ENCODE results near the gene GALNT10. TPM values are rescaled to one million over a fixed set of nuclear protein-coding genes. Genes with fewer than 3 reads are reported as not detected.
A peak's percentile ranks its signal among the peaks of the same experiment; 100 is the strongest.

GALNT10 gene
- polyA plus RNA-seq, 2 donors, result 1.4 to 1.9 TPM

- Histone ChIP-seq H3K9me3 (ENCODE audit: control insufficient read depth in 2 of 2, insufficient read depth in 1 of 2, low read depth in 1 of 2, low read length in 1 of 2) (no peaks in the 10 kb centered on the region), H3K27ac (ENCODE audit: low read depth in 2 of 2, low read length in 1 of 2) (peak overlapping the region; percentile 55 to 77), H3K27me3 (ENCODE audit: control insufficient read depth in 1 of 2, insufficient read depth in 2 of 2, low read length in 2 of 2) (no peaks in the 10 kb centered on the region), H3K36me3 (ENCODE audit: control insufficient read depth in 2 of 2, insufficient read depth in 2 of 2, low read length in 1 of 2) (peaks cover 0 to 3% of the 10 kb centered on the region in 2 donors), H3K4me1 (ENCODE audit: control insufficient read depth in 2 of 2, insufficient read depth in 2 of 2, low read length in 1 of 2) (peaks cover 4 to 10% of the 10 kb centered on the region in 2 donors), H3K4me3 (ENCODE audit: low read depth in 1 of 2, low read length in 2 of 2) (peak overlapping the region; percentile 78 to 79)
- 0 to 1% methylated on average over 52 to 87 of the region's 87 CpGs for WGBS, 2 donors
Measured at GRCh38 chr5:154446195-154447088, 255.9 kb downstream of the GALNT10 start.

- peaks cover 4 to 10% of the 10 kb centered on the region in 2 donors for H3K4me1 ChIP-seq (ENCODE audit: control insufficient read depth in 2 of 2, insufficient read depth in 2 of 2, low read length in 1 of 2)
- H3K36me3 ChIP-seq (ENCODE audit: control insufficient read depth in 2 of 2, insufficient read depth in 2 of 2, low read length in 1 of 2), result peaks cover 5 to 9% of the 10 kb centered on the region in 2 donors
- H3K27me3 ChIP-seq (ENCODE audit: control insufficient read depth in 1 of 2, insufficient read depth in 2 of 2, low read length in 2 of 2), result no peaks in the 10 kb centered on the region
- H3K27ac ChIP-seq (ENCODE audit: low read depth in 2 of 2, low read length in 1 of 2), result peak overlapping the region in 1 of 2 donors; percentile 26
- no peaks in the 10 kb centered on the region for H3K9me3 ChIP-seq (ENCODE audit: control insufficient read depth in 2 of 2, insufficient read depth in 1 of 2, low read depth in 1 of 2, low read length in 1 of 2)
- H3K4me3 ChIP-seq (ENCODE audit: low read depth in 1 of 2, low read length in 2 of 2), result peak overlapping the region; percentile 78 to 79
- 4 to 6% methylated on average over 10 of the region's 10 CpGs for WGBS, 2 donors
Measured at GRCh38 chr5:154447089-154447725, 256.7 kb downstream of the GALNT10 start.

DNA sequence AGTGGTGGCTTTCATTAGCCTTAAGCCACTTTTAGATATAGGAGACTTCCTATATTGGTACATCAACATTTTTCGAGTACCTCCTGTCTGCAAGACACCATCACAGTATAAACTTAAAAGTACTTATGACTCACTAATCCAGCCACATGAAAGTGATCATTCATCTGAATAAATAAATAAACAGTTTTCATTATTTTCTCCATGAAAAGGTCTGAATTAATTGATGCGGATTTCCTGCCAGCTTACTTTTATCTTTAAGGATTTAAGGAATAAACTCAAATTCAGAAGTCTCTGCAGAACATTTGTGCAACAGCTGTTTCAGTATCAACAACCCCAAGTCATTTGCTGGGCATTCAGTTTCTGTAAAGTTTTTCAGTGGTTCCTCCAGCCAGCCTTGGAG lies 259.3 kb downstream of the GALNT10 start:
- H3K4me1 ChIP-seq (ENCODE audit: control insufficient read depth in 2 of 2, insufficient read depth in 2 of 2, low read length in 1 of 2), result peaks cover 3 to 4% of the 10 kb centered on the region in 2 donors
- 66 to 70% methylated on average over 2 of the region's 2 CpGs for WGBS, 2 donors
- H3K36me3 ChIP-seq (ENCODE audit: control insufficient read depth in 2 of 2, insufficient read depth in 2 of 2, low read length in 1 of 2), result peaks cover 10 to 19% of the 10 kb centered on the region in 2 donors
- H3K4me3 ChIP-seq (ENCODE audit: low read depth in 1 of 2, low read length in 2 of 2), result no peak overlapping the region
- no peak overlapping the region for H3K27ac ChIP-seq (ENCODE audit: low read depth in 2 of 2, low read length in 1 of 2)
- no peaks in the 10 kb centered on the region for H3K27me3 ChIP-seq (ENCODE audit: control insufficient read depth in 1 of 2, insufficient read depth in 2 of 2, low read length in 2 of 2)
- no peaks in the 10 kb centered on the region for H3K9me3 ChIP-seq (ENCODE audit: control insufficient read depth in 2 of 2, insufficient read depth in 1 of 2, low read depth in 1 of 2, low read length in 1 of 2)

DNA sequence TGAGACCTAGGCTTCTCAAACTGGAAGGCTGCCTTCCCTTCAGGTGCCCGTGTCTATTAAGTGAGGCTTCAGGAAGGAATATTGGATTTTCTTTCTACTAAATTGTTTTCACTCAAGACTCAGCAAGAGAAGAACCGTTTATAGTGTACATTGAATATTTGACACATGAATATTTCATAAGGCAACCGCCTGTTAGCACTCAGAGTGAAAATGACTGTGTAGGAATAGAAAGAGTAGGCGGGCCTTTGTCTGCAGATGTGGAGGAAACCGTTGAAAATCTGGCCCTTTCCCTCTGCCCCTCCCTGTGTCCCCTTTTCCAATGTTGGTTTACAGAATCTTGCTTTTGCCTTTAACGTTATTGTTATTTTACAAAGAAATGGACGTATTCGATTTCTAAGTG lies 261.4 kb downstream of the GALNT10 start:
- H3K27me3 ChIP-seq (ENCODE audit: control insufficient read depth in 1 of 2, insufficient read depth in 2 of 2, low read length in 2 of 2), result no peaks in the 10 kb centered on the region
- H3K27ac ChIP-seq (ENCODE audit: low read depth in 2 of 2, low read length in 1 of 2), result no peak overlapping the region
- H3K9me3 ChIP-seq (ENCODE audit: control insufficient read depth in 2 of 2, insufficient read depth in 1 of 2, low read depth in 1 of 2, low read length in 1 of 2), result no peaks in the 10 kb centered on the region
- H3K4me1 ChIP-seq (ENCODE audit: control insufficient read depth in 2 of 2, insufficient read depth in 2 of 2, low read length in 1 of 2), result peaks cover 2% of the 10 kb centered on the region in 2 donors
- 87 to 88% methylated on average over 8 of the region's 8 CpGs for WGBS, 2 donors
- peaks cover 19 to 31% of the 10 kb centered on the region in 2 donors for H3K36me3 ChIP-seq (ENCODE audit: control insufficient read depth in 2 of 2, insufficient read depth in 2 of 2, low read length in 1 of 2)
- no peak overlapping the region for H3K4me3 ChIP-seq (ENCODE audit: low read depth in 1 of 2, low read length in 2 of 2)

DNA sequence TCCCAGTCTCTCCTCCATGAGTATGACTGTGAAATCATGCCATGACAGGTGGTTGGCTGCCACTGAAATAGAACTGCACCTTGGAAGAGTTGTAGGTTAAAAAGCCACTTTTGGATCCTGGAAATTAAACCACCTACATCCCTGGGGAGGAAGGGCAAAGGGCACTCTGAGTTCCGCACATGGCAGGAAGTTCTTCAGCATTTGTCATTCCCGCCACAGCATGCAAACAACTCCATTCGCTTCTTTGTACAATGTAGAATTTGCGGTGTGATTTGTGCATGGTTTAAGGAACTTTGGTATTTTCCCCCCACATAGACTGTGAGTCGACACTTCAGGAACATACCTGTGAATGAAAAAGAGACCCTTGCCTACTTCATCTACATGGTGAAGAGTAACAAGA lies 265.1 kb downstream of the GALNT10 start:
- Histone ChIP-seq H3K4me1 (ENCODE audit: control insufficient read depth in 2 of 2, insufficient read depth in 2 of 2, low read length in 1 of 2) (no peaks in the 10 kb centered on the region), H3K4me3 (ENCODE audit: low read depth in 1 of 2, low read length in 2 of 2) (no peak overlapping the region), H3K9me3 (ENCODE audit: control insufficient read depth in 2 of 2, insufficient read depth in 1 of 2, low read depth in 1 of 2, low read length in 1 of 2) (no peaks in the 10 kb centered on the region), H3K27me3 (ENCODE audit: control insufficient read depth in 1 of 2, insufficient read depth in 2 of 2, low read length in 2 of 2) (no peaks in the 10 kb centered on the region), H3K36me3 (ENCODE audit: control insufficient read depth in 2 of 2, insufficient read depth in 2 of 2, low read length in 1 of 2) (peaks cover 30 to 38% of the 10 kb centered on the region in 2 donors), H3K27ac (ENCODE audit: low read depth in 2 of 2, low read length in 1 of 2) (no peak overlapping the region)
- 90% methylated on average over 5 of the region's 5 CpGs for WGBS, 2 donors

DNA sequence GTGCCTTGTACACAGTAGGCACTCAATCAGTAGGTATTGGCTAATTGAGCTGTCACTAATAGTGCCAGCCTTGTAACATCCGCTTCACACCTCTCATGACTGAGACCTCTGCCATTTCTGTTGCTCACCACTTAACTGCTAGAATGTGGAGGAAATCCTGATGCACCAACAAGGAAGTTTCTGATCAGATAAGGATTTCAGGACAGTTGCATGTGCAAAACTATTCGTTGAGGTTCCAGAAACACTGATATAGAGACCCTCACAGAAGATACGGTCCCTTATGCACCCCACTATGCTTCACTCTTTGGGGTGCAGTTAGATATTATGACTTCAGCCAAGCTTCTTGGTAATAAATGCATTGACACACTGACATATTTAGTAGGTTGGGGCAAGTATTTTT lies 266.0 kb downstream of the GALNT10 start:
- Histone ChIP-seq H3K27ac (ENCODE audit: low read depth in 2 of 2, low read length in 1 of 2) (no peak overlapping the region), H3K4me3 (ENCODE audit: low read depth in 1 of 2, low read length in 2 of 2) (no peak overlapping the region), H3K27me3 (ENCODE audit: control insufficient read depth in 1 of 2, insufficient read depth in 2 of 2, low read length in 2 of 2) (no peaks in the 10 kb centered on the region), H3K9me3 (ENCODE audit: control insufficient read depth in 2 of 2, insufficient read depth in 1 of 2, low read depth in 1 of 2, low read length in 1 of 2) (no peaks in the 10 kb centered on the region), H3K36me3 (ENCODE audit: control insufficient read depth in 2 of 2, insufficient read depth in 2 of 2, low read length in 1 of 2) (peaks cover 30 to 37% of the 10 kb centered on the region in 2 donors), H3K4me1 (ENCODE audit: control insufficient read depth in 2 of 2, insufficient read depth in 2 of 2, low read length in 1 of 2) (no peaks in the 10 kb centered on the region)
- 83 to 92% methylated on average over 3 of the region's 3 CpGs for WGBS, 2 donors

DNA sequence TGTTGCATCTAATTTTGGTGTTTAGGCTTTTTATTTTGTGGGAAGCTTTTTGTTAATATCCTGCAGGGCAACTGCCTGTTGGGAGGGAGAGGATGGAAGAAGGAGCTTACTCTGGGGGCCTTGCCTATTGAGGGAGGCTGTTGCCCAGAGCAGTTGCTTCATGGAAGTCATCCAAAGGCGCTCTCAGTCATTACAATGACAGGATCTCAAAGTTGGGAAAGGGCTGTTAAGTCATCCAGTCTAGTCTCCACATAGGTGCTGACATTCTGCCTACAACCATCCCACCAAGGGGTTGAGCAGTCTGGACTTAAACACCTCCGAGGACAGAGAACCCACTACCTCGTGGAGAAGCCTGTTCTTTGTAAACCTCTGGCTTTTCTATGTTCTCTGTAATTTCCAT lies 268.5 kb downstream of the GALNT10 start:
- H3K9me3 ChIP-seq (ENCODE audit: control insufficient read depth in 2 of 2, insufficient read depth in 1 of 2, low read depth in 1 of 2, low read length in 1 of 2), result no peaks in the 10 kb centered on the region
- no peak overlapping the region for H3K4me3 ChIP-seq (ENCODE audit: low read depth in 1 of 2, low read length in 2 of 2)
- peaks cover 20% of the 10 kb centered on the region in 2 donors for H3K36me3 ChIP-seq (ENCODE audit: control insufficient read depth in 2 of 2, insufficient read depth in 2 of 2, low read length in 1 of 2)
- H3K4me1 ChIP-seq (ENCODE audit: control insufficient read depth in 2 of 2, insufficient read depth in 2 of 2, low read length in 1 of 2), result no peaks in the 10 kb centered on the region
- no peaks in the 10 kb centered on the region for H3K27me3 ChIP-seq (ENCODE audit: control insufficient read depth in 1 of 2, insufficient read depth in 2 of 2, low read length in 2 of 2)
- no peak overlapping the region for H3K27ac ChIP-seq (ENCODE audit: low read depth in 2 of 2, low read length in 1 of 2)
- 81 to 84% methylated on average over 3 of the region's 3 CpGs for WGBS, 2 donors

- peaks cover 19 to 20% of the 10 kb centered on the region in 2 donors for H3K36me3 ChIP-seq (ENCODE audit: control insufficient read depth in 2 of 2, insufficient read depth in 2 of 2, low read length in 1 of 2)
- no peaks in the 10 kb centered on the region for H3K9me3 ChIP-seq (ENCODE audit: control insufficient read depth in 2 of 2, insufficient read depth in 1 of 2, low read depth in 1 of 2, low read length in 1 of 2)
- H3K27ac ChIP-seq (ENCODE audit: low read depth in 2 of 2, low read length in 1 of 2), result no peak overlapping the region
- no peaks in the 10 kb centered on the region for H3K4me1 ChIP-seq (ENCODE audit: control insufficient read depth in 2 of 2, insufficient read depth in 2 of 2, low read length in 1 of 2)
- 91 to 95% methylated on average over 4 of the region's 4 CpGs for WGBS, 2 donors
- H3K27me3 ChIP-seq (ENCODE audit: control insufficient read depth in 1 of 2, insufficient read depth in 2 of 2, low read length in 2 of 2), result no peaks in the 10 kb centered on the region
- no peak overlapping the region for H3K4me3 ChIP-seq (ENCODE audit: low read depth in 1 of 2, low read length in 2 of 2)
Measured at GRCh38 chr5:154460172-154460571, 269.6 kb downstream of the GALNT10 start.

- 70 to 73% methylated on average over 6 of the region's 6 CpGs for WGBS, 2 donors
- no peaks in the 10 kb centered on the region for H3K27me3 ChIP-seq (ENCODE audit: control insufficient read depth in 1 of 2, insufficient read depth in 2 of 2, low read length in 2 of 2)
Measured at GRCh38 chr5:154461531-154461930, 271.0 kb downstream of the GALNT10 start.

More at GRCh38 chr5:154461531-154461930, 271.0 kb downstream of the GALNT10 start:
- Histone ChIP-seq H3K4me1 (ENCODE audit: control insufficient read depth in 2 of 2, insufficient read depth in 2 of 2, low read length in 1 of 2) (no peaks in the 10 kb centered on the region), H3K36me3 (ENCODE audit: control insufficient read depth in 2 of 2, insufficient read depth in 2 of 2, low read length in 1 of 2) (peaks cover 10 to 11% of the 10 kb centered on the region in 2 donors), H3K4me3 (ENCODE audit: low read depth in 1 of 2, low read length in 2 of 2) (no peak overlapping the region), H3K27ac (ENCODE audit: low read depth in 2 of 2, low read length in 1 of 2) (no peak overlapping the region), H3K9me3 (ENCODE audit: control insufficient read depth in 2 of 2, insufficient read depth in 1 of 2, low read depth in 1 of 2, low read length in 1 of 2) (no peaks in the 10 kb centered on the region)

Data from esophagus (tissue), 2 donors.